OCI-LY7 (cell line): ENCODE measurements around the gene DUOX2.

Source experiments
- EZH2phosphoT487 ChIP-seq: fragments of 200-600 bp; sonication (generic); IDR thresholded peaks from 2 replicates; pipeline ENCODE4 v1.6.1; 2018; ENCODE audit warnings: low read depth, borderline replicate concordance, mild to moderate bottlenecking, mixed run types, antibody characterized with exemption, low read length, moderate library complexity, mixed read lengths
- TF ChIP-seq, protein P1 (sequence below): fragments of 200-600 bp; sonication (generic); conservative IDR thresholded peaks from 2 replicates; pipeline ENCODE4 v1.5.1; 2014; ENCODE audit warnings: mild to moderate bottlenecking, antibody characterized with exemption, low read length, moderate library complexity, mixed read lengths

DNA sequence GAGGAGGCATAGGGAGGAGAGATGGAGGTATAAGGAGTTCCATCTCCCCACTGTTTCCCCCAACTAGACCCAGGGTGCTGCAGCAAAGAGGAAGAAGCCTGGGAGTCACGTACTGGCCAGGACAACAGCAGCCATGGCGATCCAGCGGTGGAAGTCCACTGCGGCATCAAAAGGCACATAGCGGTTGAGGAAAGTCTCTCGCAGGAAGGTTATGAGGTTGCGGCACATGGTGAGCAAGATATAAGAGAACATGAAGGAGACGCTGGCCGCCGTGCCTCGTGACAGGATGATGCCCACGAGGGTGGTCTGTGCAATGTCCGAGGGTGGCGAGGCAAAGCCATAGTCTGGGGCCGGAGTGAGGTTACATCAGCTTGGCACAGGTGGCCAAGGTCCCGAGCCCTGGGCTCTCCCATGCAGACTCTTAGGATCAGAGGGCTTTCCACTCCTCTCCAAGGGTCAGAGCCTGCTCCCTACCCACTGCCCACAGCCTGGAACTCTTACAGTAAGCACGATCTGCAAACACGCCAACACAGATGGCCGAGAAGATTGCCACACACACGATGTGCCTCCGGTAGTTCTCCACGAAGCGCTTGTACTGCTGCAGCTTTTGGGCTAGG, 14.3 kb downstream of the DUOX2 start:
- TF ChIP-seq, protein P1, sequence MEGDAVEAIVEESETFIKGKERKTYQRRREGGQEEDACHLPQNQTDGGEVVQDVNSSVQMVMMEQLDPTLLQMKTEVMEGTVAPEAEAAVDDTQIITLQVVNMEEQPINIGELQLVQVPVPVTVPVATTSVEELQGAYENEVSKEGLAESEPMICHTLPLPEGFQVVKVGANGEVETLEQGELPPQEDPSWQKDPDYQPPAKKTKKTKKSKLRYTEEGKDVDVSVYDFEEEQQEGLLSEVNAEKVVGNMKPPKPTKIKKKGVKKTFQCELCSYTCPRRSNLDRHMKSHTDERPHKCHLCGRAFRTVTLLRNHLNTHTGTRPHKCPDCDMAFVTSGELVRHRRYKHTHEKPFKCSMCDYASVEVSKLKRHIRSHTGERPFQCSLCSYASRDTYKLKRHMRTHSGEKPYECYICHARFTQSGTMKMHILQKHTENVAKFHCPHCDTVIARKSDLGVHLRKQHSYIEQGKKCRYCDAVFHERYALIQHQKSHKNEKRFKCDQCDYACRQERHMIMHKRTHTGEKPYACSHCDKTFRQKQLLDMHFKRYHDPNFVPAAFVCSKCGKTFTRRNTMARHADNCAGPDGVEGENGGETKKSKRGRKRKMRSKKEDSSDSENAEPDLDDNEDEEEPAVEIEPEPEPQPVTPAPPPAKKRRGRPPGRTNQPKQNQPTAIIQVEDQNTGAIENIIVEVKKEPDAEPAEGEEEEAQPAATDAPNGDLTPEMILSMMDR: no peak
- TF ChIP-seq EZH2phosphoT487: no peak
